ENCODE measurements around the gene MDM2.
"Not testable (repeated sequence)": the region's sequence is repeated elsewhere in the genome, so short reads cannot be mapped to it uniquely, and the experiment has no call there.

MDM2 gene

GRCh38 chr12:68854078-68854468, 46.1 kb downstream of the MDM2 start:
- no peak overlapping the region for H3K9ac ChIP-seq (ENCODE audit: low read depth, low read length)
- H3K9me3 ChIP-seq (ENCODE audit: control insufficient read depth, insufficient read depth, low read length), result no peaks in the 10 kb centered on the region
- no peaks in the 10 kb centered on the region for H3K4me1 ChIP-seq (ENCODE audit: insufficient read depth, low read length)
- H3K36me3 ChIP-seq (ENCODE audit: insufficient read depth, low read length), result no peaks in the 10 kb centered on the region

GRCh38 chr12:68854554-68854953, 46.6 kb downstream of the MDM2 start:
- H3K9ac ChIP-seq (ENCODE audit: low read depth, low read length), result no peak overlapping the region
- H3K9me3 ChIP-seq (ENCODE audit: control insufficient read depth, insufficient read depth, low read length), result no peaks in the 10 kb centered on the region
- H3K4me1 ChIP-seq (ENCODE audit: insufficient read depth, low read length), result no peaks in the 10 kb centered on the region
- H3K36me3 ChIP-seq (ENCODE audit: insufficient read depth, low read length), result no peaks in the 10 kb centered on the region

- H3K9me3 ChIP-seq (ENCODE audit: control insufficient read depth, insufficient read depth, low read length), result no peaks in the 10 kb centered on the region
- H3K4me1 ChIP-seq (ENCODE audit: insufficient read depth, low read length), result no peaks in the 10 kb centered on the region
- H3K9ac ChIP-seq (ENCODE audit: low read depth, low read length), result no peak overlapping the region
- no peaks in the 10 kb centered on the region for H3K36me3 ChIP-seq (ENCODE audit: insufficient read depth, low read length)
Measured at GRCh38 chr12:68855111-68855510, 47.1 kb downstream of the MDM2 start.

- Histone ChIP-seq H3K36me3 (ENCODE audit: insufficient read depth, low read length) (no peaks in the 10 kb centered on the region), H3K9me3 (ENCODE audit: control insufficient read depth, insufficient read depth, low read length) (no peaks in the 10 kb centered on the region), H3K4me1 (ENCODE audit: insufficient read depth, low read length) (no peaks in the 10 kb centered on the region), H3K9ac (ENCODE audit: low read depth, low read length) (no peak overlapping the region)
Measured at GRCh38 chr12:68855771-68856170, 47.8 kb downstream of the MDM2 start.

- no peaks in the 10 kb centered on the region for H3K36me3 ChIP-seq (ENCODE audit: insufficient read depth, low read length)
Measured at GRCh38 chr12:68856510-68856909, 48.5 kb downstream of the MDM2 start.

GRCh38 chr12:68861890-68862289, 53.9 kb downstream of the MDM2 start:
- Histone ChIP-seq H3K9me3 (ENCODE audit: control insufficient read depth, insufficient read depth, low read length) (no peaks in the 10 kb centered on the region), H3K9ac (ENCODE audit: low read depth, low read length) (no peak overlapping the region)

More at GRCh38 chr12:68856510-68856909, 48.5 kb downstream of the MDM2 start:
- Histone ChIP-seq H3K9me3 (ENCODE audit: control insufficient read depth, insufficient read depth, low read length) (no peaks in the 10 kb centered on the region), H3K4me1 (ENCODE audit: insufficient read depth, low read length) (no peaks in the 10 kb centered on the region), H3K9ac (ENCODE audit: low read depth, low read length) (no peak overlapping the region)

GRCh38 chr12:68863109-68863770, 55.3 kb downstream of the MDM2 start:
- H3K36me3 ChIP-seq (ENCODE audit: insufficient read depth, low read length), result no peaks in the 10 kb centered on the region
- H3K4me1 ChIP-seq (ENCODE audit: insufficient read depth, low read length), result peaks cover 9% of the 10 kb centered on the region
- no peak overlapping the region for H3K9ac ChIP-seq (ENCODE audit: low read depth, low read length)
- no peaks in the 10 kb centered on the region for H3K9me3 ChIP-seq (ENCODE audit: control insufficient read depth, insufficient read depth, low read length)

More at GRCh38 chr12:68861890-68862289, 53.9 kb downstream of the MDM2 start:
- no peaks in the 10 kb centered on the region for H3K4me1 ChIP-seq (ENCODE audit: insufficient read depth, low read length)
- no peaks in the 10 kb centered on the region for H3K36me3 ChIP-seq (ENCODE audit: insufficient read depth, low read length)

- not testable (repeated sequence) for H3K9me3 ChIP-seq (ENCODE audit: control insufficient read depth, insufficient read depth, low read length)
- H3K4me1 ChIP-seq (ENCODE audit: insufficient read depth, low read length), result peaks cover 11% of the 10 kb centered on the region
Measured at GRCh38 chr12:68863886-68864454, 56.0 kb downstream of the MDM2 start.

GRCh38 chr12:68864604-68865003, 56.6 kb downstream of the MDM2 start:
- H3K4me1 ChIP-seq (ENCODE audit: insufficient read depth, low read length), result peaks cover 11% of the 10 kb centered on the region
- H3K9ac ChIP-seq (ENCODE audit: low read depth, low read length), result no peak overlapping the region
- H3K9me3 ChIP-seq (ENCODE audit: control insufficient read depth, insufficient read depth, low read length), result no peaks in the 10 kb centered on the region

More at GRCh38 chr12:68863886-68864454, 56.0 kb downstream of the MDM2 start:
- H3K9ac ChIP-seq (ENCODE audit: low read depth, low read length); H3K36me3 ChIP-seq (ENCODE audit: insufficient read depth, low read length): not testable (repeated sequence)

GRCh38 chr12:68865399-68866164, 57.6 kb downstream of the MDM2 start:
- Histone ChIP-seq H3K9me3 (ENCODE audit: control insufficient read depth, insufficient read depth, low read length) (no peaks in the 10 kb centered on the region), H3K9ac (ENCODE audit: low read depth, low read length) (no peak overlapping the region), H3K36me3 (ENCODE audit: insufficient read depth, low read length) (no peaks in the 10 kb centered on the region), H3K4me1 (ENCODE audit: insufficient read depth, low read length) (peaks cover 11% of the 10 kb centered on the region)

More at GRCh38 chr12:68864604-68865003, 56.6 kb downstream of the MDM2 start:
- no peaks in the 10 kb centered on the region for H3K36me3 ChIP-seq (ENCODE audit: insufficient read depth, low read length)

- H3K36me3 ChIP-seq (ENCODE audit: insufficient read depth, low read length), result no peaks in the 10 kb centered on the region
- H3K4me1 ChIP-seq (ENCODE audit: insufficient read depth, low read length), result peaks cover 11% of the 10 kb centered on the region
- no peak overlapping the region for H3K9ac ChIP-seq (ENCODE audit: low read depth, low read length)
- no peaks in the 10 kb centered on the region for H3K9me3 ChIP-seq (ENCODE audit: control insufficient read depth, insufficient read depth, low read length)
Measured at GRCh38 chr12:68866950-68867349, 59.0 kb downstream of the MDM2 start.

- no peaks in the 10 kb centered on the region for H3K9me3 ChIP-seq (ENCODE audit: control insufficient read depth, insufficient read depth, low read length)
- peaks cover 11% of the 10 kb centered on the region for H3K4me1 ChIP-seq (ENCODE audit: insufficient read depth, low read length)
- no peaks in the 10 kb centered on the region for H3K36me3 ChIP-seq (ENCODE audit: insufficient read depth, low read length)
- H3K9ac ChIP-seq (ENCODE audit: low read depth, low read length), result no peak overlapping the region
Measured at GRCh38 chr12:68867606-68868005, 59.6 kb downstream of the MDM2 start.

- Histone ChIP-seq H3K9me3 (ENCODE audit: control insufficient read depth, insufficient read depth, low read length) (no peaks in the 10 kb centered on the region), H3K9ac (ENCODE audit: low read depth, low read length) (no peak overlapping the region), H3K4me1 (ENCODE audit: insufficient read depth, low read length) (peaks cover 11% of the 10 kb centered on the region), H3K36me3 (ENCODE audit: insufficient read depth, low read length) (no peaks in the 10 kb centered on the region)
Measured at GRCh38 chr12:68868043-68868790, 60.2 kb downstream of the MDM2 start.

GRCh38 chr12:68870011-68870410, 62.0 kb downstream of the MDM2 start:
- Histone ChIP-seq H3K9me3 (ENCODE audit: control insufficient read depth, insufficient read depth, low read length) (no peaks in the 10 kb centered on the region), H3K36me3 (ENCODE audit: insufficient read depth, low read length) (no peaks in the 10 kb centered on the region), H3K9ac (ENCODE audit: low read depth, low read length) (no peak overlapping the region), H3K4me1 (ENCODE audit: insufficient read depth, low read length) (peaks cover 11% of the 10 kb centered on the region)

Data from ES-I3 (cell line).